Measurements from ENCODE around the gene DAGLA.

GRCh38 chr11:61771985-61772455 lies 91.8 kb downstream of the DAGLA start:
- TF ChIP-seq, protein P1, sequence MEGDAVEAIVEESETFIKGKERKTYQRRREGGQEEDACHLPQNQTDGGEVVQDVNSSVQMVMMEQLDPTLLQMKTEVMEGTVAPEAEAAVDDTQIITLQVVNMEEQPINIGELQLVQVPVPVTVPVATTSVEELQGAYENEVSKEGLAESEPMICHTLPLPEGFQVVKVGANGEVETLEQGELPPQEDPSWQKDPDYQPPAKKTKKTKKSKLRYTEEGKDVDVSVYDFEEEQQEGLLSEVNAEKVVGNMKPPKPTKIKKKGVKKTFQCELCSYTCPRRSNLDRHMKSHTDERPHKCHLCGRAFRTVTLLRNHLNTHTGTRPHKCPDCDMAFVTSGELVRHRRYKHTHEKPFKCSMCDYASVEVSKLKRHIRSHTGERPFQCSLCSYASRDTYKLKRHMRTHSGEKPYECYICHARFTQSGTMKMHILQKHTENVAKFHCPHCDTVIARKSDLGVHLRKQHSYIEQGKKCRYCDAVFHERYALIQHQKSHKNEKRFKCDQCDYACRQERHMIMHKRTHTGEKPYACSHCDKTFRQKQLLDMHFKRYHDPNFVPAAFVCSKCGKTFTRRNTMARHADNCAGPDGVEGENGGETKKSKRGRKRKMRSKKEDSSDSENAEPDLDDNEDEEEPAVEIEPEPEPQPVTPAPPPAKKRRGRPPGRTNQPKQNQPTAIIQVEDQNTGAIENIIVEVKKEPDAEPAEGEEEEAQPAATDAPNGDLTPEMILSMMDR (IDR thresholded peaks at IDR 0.05) = no peak
- no peak for TF ChIP-seq POLR2A (IDR thresholded peaks at IDR 0.05)
